Skin of body (tissue), 2 donors: ENCODE results near the gene SPDEF. TPM values are rescaled to one million over a fixed set of nuclear protein-coding genes. Genes with fewer than 3 reads are reported as not detected.

ENCODE experiments used
- DNase-seq: peaks from one replicate; lab custom pipeline; 2025; lab: John Stamatoyannopoulos, UW
- total RNA-seq: library from RNA; depleted of rRNA; stranded (reverse); fragments of >200 nt; gene quantifications from one replicate; pipeline ENCODE4 v1.2.3, GENCODE V29; 2014

SPDEF gene
- total RNA-seq, 1 donor from 2014 or later: 0.89 TPM

GRCh38 chr6:34563513-34563870 is 7.4 kb upstream of the SPDEF start:
- no peak for DNase-seq

GRCh38 chr6:34562861-34563512 is 6.9 kb upstream of the SPDEF start:
- DNase-seq: no peak

- DNase-seq: no peak
Measured at GRCh38 chr6:34562350-34562749, 6.2 kb upstream of the SPDEF start.

GRCh38 chr6:34561227-34561530 is 5.0 kb upstream of the SPDEF start:
- no peak for DNase-seq

- no peak for DNase-seq
Measured at GRCh38 chr6:34560366-34561226, 4.5 kb upstream of the SPDEF start.

GRCh38 chr6:34559651-34560365 is 3.7 kb upstream of the SPDEF start:
- no peak for DNase-seq

GRCh38 chr6:34558172-34558714 is 2.1 kb upstream of the SPDEF start:
- DNase-seq: no peak

GRCh38 chr6:34557228-34557627 is 1.1 kb upstream of the SPDEF start:
- no peak for DNase-seq

- no peak for DNase-seq
Measured at GRCh38 chr6:34556493-34556892, 364 bp upstream of the SPDEF start.

- no peak for DNase-seq
Measured at GRCh38 chr6:34555328-34555727, 801 bp downstream of the SPDEF start.

GRCh38 chr6:34555007-34555322 is 1.2 kb downstream of the SPDEF start:
- DNase-seq: no peak

GRCh38 chr6:34554291-34555006 is 1.7 kb downstream of the SPDEF start:
- no peak for DNase-seq

- no peak for DNase-seq
Measured at GRCh38 chr6:34553750-34554149, 2.4 kb downstream of the SPDEF start.

GRCh38 chr6:34553146-34553545 is 3.0 kb downstream of the SPDEF start:
- no peak for DNase-seq

- DNase-seq: no peak
Measured at GRCh38 chr6:34552620-34553019, 3.5 kb downstream of the SPDEF start.

- DNase-seq: no peak
Measured at GRCh38 chr6:34551720-34552119, 4.4 kb downstream of the SPDEF start.

- no peak for DNase-seq
Measured at GRCh38 chr6:34549804-34550202, 6.3 kb downstream of the SPDEF start.

- no peak for DNase-seq
Measured at GRCh38 chr6:34549026-34549803, 6.9 kb downstream of the SPDEF start.

GRCh38 chr6:34547701-34548644 is 8.2 kb downstream of the SPDEF start:
- no peak for DNase-seq
